NB4 (cell line): ENCODE measurements around the gene CKS1B.

Experiments used
- DNase-seq: peaks from one replicate; pipeline ENCODE4 v3.0.0; 2010; ENCODE audit warnings: low read depth
- H3K4me3 ChIP-seq: one replicate; pipeline ENCODE4 v1.5.1; 2011; ENCODE audit warnings: mild to moderate bottlenecking, low read depth, low read length, moderate library complexity
- MAX ChIP-seq: IDR thresholded peaks from 2 replicates; pipeline ENCODE4 v1.6.1; 2011; ENCODE audit warnings: low read depth, low read length
- MYC ChIP-seq: IDR thresholded peaks from 2 replicates; pipeline ENCODE4 v1.6.1; 2011; ENCODE audit warnings: low read depth, low read length
- POLR2A ChIP-seq: IDR thresholded peaks from 2 replicates; pipeline ENCODE4 v1.6.1; 2011; ENCODE audit warnings: mild to moderate bottlenecking; ENCODE audit not compliant: insufficient read length; ENCODE audit errors: extremely low read depth
- TF ChIP-seq, protein P1 (sequence below): IDR thresholded peaks from one replicate; pipeline ENCODE4 v1.5.1; 2012; ENCODE audit warnings: low read depth, low read length

Gene CKS1B

DNA sequence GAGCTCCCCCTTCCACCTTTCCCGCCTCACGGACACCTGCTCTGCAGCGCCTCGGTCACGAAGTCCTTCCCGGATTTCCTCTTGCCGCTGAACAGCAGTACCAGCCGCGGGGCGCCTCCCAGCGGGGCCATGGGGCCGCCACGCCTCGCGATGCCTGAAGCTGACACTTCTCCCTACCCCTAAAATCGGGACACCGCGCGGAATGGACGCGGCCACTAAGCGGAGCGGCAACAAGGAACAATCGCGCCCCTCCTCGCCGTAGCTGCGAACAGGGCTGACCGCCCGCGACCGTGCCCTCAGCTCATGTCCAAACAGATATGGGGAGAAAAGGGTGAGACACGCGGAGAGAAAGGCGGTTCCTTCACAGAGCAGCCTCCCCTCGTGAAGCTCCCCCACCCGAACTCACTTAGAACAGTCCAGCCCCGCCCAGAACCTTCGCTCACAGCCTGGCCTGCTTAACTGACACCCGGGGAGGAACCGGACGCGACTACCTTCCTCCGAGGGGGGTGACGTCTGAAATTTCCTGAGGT, 37.9 kb upstream of the CKS1B start, which contains the start of gene PMVK:
Gene PMVK, minus strand, starts transcription at position 165 of the 530 bp plus-strand sequence. Its CDS starts 34 bp downstream, at position 131.
- H3K4me3 ChIP-seq = peak within 1 kb of the TSS; percentile 78
- peak; percentile 77 for TF ChIP-seq POLR2A
- peak; percentile 89 for TF ChIP-seq MYC
- TF ChIP-seq, protein P1, sequence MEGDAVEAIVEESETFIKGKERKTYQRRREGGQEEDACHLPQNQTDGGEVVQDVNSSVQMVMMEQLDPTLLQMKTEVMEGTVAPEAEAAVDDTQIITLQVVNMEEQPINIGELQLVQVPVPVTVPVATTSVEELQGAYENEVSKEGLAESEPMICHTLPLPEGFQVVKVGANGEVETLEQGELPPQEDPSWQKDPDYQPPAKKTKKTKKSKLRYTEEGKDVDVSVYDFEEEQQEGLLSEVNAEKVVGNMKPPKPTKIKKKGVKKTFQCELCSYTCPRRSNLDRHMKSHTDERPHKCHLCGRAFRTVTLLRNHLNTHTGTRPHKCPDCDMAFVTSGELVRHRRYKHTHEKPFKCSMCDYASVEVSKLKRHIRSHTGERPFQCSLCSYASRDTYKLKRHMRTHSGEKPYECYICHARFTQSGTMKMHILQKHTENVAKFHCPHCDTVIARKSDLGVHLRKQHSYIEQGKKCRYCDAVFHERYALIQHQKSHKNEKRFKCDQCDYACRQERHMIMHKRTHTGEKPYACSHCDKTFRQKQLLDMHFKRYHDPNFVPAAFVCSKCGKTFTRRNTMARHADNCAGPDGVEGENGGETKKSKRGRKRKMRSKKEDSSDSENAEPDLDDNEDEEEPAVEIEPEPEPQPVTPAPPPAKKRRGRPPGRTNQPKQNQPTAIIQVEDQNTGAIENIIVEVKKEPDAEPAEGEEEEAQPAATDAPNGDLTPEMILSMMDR = peak; percentile 25
- TF ChIP-seq MAX = peak; percentile 96
- peak; percentile 96 for DNase-seq

DNA sequence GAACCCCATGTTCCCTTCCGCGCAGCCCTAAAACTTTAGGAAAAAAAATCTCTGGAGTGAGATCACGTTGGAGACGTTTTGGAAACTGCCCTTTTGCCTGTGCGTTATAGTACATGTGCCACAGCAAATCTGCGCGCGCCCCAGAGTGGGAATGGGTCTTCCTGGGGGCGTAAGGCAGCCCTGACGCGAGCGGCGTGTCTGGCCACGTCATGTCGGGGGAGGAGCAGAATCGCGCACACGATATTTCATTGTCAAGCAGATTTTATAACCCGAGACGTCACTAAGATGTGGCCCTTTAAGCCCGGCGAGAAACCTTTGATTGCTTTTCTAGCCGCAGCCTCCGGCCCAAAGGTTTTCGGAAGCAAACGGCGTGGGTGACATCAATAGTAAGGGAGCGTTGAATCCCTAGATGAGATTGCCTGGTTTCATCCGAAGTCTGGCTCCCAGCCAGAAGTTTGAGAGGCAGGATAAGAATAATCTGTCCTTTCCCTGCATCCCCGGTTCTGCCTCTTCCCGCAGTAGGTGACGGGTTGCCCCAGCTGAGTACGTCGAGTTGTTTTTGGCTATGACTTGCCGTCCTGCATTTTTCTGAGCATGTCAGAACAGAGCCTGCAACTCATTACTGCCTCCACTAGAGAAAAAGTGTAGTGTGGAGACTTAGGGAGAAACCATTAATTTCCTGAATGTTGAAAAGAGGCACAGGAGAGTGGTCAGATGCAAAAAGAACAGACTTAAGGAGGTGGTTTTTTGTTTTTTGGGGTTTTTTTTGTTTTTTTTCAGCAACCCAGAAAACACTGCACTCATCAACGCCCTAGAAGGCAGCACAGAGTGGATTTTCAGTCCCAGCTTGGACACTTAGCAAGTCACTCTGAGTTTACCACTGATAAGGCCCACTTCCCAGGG, 37.1 kb upstream of the CKS1B start:
- TF ChIP-seq POLR2A (peak; percentile 36), MYC (peak; percentile 34), MAX (peak; percentile 59)
- TF ChIP-seq, protein P1 = no peak
- H3K4me3 ChIP-seq = peak overlapping the region; percentile 78
- DNase-seq = peak; percentile 94

- TF ChIP-seq MAX = no peak
- no peak for TF ChIP-seq POLR2A
- TF ChIP-seq, protein P1 = no peak
- no peak for TF ChIP-seq MYC
- DNase-seq = no peak
- H3K4me3 ChIP-seq = peak overlapping the region; percentile 78
Observed at GRCh38 chr1:154937988-154938386, 36.5 kb upstream of the CKS1B start.

DNA sequence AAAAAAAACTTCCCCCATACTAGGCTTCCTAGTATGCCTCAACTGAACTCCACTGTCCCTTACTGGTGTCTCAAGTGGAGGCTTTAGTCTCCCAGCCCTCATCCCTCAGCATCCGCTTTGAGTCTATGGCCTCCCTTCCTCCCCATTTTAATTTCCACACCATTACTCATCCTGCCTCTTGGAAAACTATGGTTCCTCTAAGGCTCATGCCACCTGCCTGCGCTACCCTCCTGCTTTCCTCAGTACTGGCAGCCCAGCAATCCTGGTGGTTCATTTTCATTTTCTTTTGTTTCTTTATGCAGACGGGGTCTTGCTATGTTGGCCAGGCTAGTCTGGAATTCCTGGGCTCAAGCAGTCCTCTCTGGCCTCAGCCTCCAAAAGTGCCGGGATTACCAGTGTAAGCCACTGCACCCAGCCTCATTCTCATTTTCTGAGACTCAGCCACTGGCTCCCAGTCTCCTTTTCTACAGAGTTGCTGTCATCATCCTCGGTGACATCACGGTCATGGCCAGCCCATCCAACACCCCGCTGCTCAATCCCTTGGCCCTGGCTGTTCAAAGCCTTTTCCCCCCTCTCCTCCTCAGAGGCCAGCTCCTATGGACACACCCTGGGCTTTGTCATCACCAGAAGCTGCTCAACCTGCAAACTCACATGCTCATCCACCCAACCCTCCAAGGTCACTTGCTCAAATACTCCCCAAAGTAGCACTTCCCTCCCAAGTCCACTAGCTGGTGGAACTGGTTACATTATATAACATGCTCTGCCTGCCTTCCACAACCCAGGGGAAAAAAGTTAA, 35.7 kb upstream of the CKS1B start:
- H3K4me3 ChIP-seq = no peak overlapping the region
- TF ChIP-seq POLR2A = no peak
- no peak for TF ChIP-seq MAX
- no peak for DNase-seq

- no peak for DNase-seq
- TF ChIP-seq POLR2A (no peak), MAX (no peak), MYC (no peak)
- TF ChIP-seq, protein P1 = no peak
- H3K4me3 ChIP-seq = no peak overlapping the region
Observed at GRCh38 chr1:154940213-154940560, 34.3 kb upstream of the CKS1B start.

- peak; percentile 35 for DNase-seq
- H3K4me3 ChIP-seq = no peak overlapping the region
- TF ChIP-seq MAX (no peak), MYC (no peak), POLR2A (no peak)
- TF ChIP-seq, protein P1 = no peak
Observed at GRCh38 chr1:154940651-154941194, 33.8 kb upstream of the CKS1B start.
